Superior temporal gyrus (tissue), 1 donor: ENCODE measurements around the gene FATE1.

Experiments used
- DNase-seq: peaks from one replicate; pipeline ENCODE4 v3.0.0-alpha.2; 2016; ENCODE audit errors: extremely low spot score

FATE1 gene

DNA sequence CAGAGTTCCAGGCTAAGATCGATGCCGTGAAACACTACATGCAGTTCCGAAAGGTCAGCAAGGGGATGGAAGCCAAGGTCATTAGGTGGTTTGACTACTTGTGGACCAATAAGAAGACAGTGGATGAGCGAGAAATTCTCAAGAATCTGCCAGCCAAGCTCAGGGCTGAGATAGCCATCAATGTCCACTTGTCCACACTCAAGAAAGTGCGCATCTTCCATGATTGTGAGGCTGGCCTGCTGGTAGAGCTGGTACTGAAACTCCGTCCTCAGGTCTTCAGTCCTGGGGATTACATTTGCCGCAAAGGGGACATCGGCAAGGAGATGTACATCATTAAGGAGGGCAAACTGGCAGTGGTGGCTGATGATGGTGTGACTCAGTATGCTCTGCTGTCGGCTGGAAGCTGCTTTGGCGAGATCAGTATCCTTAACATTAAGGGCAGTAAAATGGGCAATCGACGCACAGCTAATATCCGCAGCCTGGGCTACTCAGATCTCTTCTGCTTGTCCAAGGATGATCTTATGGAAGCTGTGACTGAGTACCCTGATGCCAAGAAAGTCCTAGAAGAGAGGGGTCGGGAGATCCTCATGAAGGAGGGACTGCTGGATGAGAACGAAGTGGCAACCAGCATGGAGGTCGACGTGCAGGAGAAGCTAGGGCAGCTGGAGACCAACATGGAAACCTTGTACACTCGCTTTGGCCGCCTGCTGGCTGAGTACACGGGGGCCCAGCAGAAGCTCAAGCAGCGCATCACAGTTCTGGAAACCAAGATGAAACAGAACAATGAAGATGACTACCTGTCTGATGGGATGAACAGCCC is 28.0 kb downstream of the FATE1 start:
- DNase-seq, result no peak

DNA sequence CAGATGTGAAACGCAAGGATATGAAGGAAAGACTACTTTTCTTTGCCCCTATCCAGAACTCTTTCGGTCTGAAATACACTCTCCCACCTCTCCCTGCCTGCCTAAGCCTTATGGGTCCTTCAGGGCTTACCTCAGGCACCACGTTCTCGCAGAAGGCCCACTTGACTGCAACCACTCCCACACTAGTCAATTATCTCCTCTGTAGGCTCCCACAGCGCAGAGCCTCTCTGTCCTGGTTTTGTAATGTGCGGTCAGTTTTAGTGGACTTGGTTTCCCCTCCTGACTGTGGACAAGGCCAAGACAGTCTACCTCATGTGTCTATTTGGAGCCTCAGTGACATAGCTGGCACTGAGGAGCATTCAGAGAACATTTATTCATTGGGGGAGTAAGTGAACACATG is 29.8 kb downstream of the FATE1 start:
- no peak for DNase-seq

DNA sequence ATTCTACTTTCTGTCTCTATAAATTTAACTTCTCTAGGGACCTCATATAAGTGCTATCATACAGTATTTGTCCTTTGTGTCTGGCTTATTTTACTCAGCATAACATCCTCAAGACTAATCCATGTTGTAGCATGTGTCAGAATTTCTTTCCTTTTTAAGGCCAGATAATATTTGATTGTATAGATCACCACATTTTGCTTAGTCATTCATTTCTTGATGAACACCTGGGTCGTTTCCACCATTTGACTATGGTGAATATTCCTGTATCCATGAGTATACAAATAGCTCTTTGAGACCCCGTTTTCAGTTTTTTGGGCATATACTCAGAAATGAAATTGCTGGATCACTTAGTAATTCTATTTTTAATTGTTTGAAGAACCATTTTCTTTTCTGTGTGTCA is 30.7 kb downstream of the FATE1 start:
- DNase-seq, result no peak

DNA sequence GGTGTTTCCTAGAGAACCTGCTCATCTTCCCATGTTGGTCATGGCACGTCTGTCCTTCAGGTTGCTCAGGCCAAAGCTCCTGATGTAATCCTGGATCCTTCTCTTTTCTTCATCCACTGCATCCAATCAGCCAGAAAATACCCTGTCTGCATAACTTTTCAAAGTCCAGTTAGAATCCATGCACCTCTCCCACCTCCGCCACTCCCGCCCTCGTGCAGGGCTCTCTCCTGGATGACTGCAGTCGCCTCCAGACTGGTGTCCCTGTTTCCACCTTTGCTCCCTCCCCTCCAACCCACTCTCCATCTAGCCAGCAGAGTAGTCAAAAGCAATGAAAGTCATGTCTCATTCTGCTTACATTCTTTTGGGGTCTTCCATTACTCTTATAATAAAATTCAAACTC is 34.7 kb downstream of the FATE1 start:
- DNase-seq, result no peak

DNA sequence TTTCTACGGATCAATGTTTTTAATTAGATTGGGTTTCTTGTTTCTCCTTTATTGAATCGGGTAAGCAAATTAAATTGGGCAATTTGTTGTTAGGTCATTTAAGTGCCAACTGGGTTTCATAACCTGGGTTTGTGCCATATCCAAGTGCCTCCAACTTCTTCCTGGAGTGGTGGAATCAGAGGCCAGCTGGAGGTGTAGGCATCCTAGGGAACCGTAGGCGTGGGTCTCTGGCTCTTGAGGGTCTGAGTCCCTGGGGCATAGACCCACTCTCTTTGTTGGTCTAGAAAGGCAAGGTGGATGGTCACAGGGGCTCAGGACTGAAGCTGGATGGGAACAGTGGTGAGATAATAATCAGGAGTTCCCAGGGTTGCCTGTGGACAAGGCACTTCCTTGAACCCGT is 37.0 kb downstream of the FATE1 start:
- DNase-seq, result no peak

DNA sequence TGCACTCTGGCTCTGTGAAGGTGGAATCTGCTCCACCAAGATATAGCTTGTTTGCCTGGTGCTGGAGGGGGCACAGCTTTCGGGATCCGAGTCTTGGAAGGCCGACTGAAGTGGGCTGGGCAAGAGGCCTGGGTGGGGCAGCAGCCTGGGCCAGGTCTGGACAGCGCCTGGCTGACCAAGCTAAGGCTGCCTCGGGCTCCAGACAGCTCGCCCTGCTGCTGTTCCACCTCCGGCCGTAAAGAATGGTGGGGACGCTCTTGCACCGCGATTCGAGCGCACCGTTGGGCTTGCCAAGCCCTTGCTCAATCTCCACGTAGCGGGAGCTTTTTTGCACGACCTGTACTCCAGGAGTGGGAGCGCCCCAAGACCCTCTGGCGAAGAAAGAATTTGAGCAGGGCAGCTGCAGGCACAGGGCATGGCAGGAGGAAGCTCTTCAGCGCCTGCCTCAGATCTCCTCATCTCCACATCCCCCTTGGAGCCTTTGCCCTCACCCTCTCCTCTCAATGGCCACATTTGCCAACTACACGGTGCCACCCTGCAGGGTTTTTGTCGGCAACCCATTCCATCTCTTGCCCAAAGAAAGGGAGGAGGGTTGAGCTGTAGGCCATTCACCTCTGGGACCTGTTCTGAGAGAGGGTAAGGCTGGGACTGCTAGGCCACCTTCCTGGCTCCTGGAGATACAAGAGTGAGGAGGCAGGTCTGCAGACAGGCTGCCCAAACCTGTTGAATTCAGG is 37.6 kb downstream of the FATE1 start:
- peak; percentile 67 for DNase-seq

DNA sequence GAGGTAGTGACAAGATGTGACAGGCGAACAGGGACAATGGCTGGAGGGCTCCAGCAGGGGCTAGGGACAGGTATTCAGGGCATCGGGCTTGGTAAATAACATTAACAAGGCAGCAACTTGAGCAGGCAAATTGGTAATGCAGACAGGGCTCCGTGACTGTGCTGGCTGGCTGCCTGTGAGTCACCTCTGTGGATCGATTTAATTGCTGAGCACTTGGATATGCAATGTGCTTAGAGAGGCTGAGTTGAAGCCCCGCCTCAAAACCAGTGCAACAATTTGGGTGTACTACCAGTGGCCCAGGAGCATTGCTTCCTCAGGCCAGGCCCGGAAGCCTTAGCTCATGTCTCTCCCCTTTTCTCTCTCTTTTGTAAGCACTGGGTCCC is 38.2 kb downstream of the FATE1 start:
- DNase-seq, result no peak

DNA sequence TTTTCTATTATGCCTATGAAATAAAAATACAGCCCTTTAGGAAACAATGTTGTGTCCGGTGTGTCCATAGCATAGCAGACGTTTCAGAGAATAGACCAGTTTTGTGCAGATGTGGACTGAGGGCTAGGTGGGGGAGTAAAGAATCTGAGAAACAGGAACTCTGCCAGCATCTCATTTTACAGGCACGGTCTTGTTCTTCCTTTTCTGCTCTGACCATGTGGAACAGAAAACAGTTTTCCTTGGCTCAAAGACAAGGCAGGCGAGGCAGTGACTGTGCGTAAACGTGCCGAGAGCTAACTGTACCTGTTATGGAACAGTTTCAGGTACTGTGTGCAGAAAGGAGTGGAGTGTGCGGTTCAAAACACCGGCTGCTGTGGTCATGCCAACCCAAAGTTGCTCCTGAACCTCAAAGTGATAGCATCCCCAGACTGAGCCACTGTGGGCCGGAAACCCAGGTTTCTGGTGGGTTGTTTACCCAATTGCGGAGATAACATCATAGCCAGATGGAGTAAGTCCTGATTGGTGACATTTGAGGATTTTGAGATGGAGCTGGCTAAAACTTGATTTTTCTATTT is 38.9 kb downstream of the FATE1 start:
- no peak for DNase-seq

DNA sequence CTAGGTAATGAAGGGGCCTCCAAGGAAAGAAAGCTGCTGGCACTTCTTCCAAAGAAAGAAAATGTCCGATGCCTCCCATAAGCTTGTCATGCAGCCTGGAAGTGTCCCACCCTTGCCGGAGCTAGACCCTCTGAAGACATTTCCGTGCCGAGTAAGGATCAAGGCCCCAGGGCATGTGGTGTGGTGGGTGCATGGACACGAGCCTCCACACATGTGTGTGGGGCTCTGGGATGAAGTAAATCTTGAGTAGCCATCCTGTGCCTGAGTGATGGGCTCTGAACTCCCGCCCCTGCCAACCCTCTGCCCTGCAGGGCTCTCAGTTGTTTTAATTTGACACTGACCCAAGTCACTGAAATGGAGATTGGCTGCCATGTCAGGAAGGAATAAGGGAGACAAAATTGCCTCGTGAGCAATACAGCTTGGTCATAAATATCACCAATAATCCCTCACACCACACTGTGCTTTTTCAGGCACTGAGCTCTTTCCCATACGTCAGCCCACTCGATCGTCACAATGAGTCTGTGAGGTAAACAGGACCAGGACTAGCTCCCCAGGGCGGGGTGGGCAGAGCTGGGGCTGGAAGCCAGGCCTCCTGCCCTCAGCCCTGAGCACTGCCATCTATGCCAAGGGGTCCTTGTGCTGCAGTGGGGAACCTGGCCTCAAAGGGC is 43.3 kb downstream of the FATE1 start:
- no peak for DNase-seq

DNA sequence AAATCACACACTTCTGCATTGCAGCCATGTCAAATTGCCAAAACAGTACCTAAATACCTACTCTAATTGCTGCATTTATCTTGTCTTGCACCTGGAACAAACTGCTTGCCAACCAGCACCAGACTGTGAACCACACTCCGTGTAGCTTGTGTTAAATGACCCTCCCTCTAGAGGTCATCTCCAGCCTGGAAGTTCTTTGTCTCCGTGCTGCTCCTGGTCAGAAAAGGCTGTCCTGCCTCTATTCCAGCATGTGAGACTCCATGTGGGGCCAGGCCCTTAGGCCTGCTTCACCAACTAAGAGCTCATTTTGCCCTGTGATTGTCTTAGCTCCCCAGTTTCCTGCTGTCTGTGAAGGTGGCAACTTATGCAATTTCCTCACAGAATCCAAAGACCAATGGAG is 47.0 kb downstream of the FATE1 start:
- no peak for DNase-seq

DNA sequence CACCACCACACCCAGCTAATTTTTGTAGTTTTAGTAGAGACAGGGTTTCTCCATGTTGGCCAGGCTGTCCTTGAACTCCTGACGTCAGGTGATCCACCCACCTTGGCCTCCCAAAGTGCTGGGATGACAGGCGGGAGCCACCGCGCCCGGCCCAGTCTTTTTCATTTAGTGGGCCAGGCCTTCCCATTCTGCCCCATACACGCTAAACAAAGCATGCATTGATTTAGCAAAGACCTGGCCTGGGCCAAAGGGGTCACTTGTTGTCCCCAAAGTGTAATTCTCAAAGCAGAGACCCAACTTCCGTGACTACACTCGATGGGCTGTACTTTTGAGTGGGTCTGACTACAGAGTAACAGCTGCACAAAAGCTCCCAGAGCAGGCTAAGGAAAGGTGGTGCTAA is 47.9 kb downstream of the FATE1 start:
- DNase-seq, result no peak

DNA sequence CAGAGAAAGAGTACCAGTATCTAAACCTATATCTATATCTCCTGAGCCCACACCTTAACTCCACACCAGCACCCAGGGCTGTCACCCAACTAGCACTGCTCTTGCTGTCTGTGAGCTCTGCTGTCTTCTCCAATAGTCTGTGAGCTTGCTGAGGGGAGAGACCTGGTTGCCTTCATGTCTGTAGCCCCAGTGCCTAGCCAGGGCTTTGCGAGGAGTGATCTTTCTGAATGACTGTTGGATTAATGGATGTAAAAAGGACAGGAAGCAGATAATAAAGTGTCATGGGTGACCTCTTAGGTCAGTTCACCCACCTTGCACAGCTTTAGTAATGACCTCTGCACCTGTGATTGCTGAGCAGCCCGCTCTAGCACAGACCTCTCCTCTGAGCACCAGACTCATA is 49.2 kb downstream of the FATE1 start:
- no peak for DNase-seq

DNA sequence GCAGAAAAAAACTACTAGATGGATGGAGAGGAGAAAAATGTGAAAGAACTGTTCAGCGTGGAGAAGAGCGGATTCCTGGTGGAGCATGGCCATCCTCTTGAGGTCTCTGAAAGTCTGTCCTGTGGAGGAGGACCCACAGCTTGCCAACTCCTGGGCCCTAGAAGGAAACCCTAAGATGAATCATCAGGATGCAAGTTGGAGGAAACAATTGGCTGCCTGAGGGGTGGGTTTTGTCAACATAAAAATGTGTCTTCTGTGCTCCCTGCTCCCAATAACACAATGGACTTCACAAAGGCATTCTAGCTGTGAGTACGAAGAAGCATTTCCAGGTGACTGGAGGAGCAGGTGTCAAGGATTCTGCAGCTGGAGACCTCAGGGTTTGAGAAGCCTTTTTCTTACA is 55.9 kb downstream of the FATE1 start:
- no peak for DNase-seq
